ENCODE data around the gene MSL3.

GRCh38 chrX:11725631-11726442 is 32.2 kb upstream of the MSL3 start:
- TF ChIP-seq, protein P1, sequence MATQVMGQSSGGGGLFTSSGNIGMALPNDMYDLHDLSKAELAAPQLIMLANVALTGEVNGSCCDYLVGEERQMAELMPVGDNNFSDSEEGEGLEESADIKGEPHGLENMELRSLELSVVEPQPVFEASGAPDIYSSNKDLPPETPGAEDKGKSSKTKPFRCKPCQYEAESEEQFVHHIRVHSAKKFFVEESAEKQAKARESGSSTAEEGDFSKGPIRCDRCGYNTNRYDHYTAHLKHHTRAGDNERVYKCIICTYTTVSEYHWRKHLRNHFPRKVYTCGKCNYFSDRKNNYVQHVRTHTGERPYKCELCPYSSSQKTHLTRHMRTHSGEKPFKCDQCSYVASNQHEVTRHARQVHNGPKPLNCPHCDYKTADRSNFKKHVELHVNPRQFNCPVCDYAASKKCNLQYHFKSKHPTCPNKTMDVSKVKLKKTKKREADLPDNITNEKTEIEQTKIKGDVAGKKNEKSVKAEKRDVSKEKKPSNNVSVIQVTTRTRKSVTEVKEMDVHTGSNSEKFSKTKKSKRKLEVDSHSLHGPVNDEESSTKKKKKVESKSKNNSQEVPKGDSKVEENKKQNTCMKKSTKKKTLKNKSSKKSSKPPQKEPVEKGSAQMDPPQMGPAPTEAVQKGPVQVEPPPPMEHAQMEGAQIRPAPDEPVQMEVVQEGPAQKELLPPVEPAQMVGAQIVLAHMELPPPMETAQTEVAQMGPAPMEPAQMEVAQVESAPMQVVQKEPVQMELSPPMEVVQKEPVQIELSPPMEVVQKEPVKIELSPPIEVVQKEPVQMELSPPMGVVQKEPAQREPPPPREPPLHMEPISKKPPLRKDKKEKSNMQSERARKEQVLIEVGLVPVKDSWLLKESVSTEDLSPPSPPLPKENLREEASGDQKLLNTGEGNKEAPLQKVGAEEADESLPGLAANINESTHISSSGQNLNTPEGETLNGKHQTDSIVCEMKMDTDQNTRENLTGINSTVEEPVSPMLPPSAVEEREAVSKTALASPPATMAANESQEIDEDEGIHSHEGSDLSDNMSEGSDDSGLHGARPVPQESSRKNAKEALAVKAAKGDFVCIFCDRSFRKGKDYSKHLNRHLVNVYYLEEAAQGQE (IDR thresholded peaks at IDR 0.05; ENCODE audit: borderline replicate concordance): no peak
- TF ChIP-seq CTCF (IDR thresholded peaks at IDR 0.05; ENCODE audit: poor library complexity, severe bottlenecking) (no peak), TAF1 (IDR thresholded peaks at IDR 0.05; ENCODE audit: low read depth) (no peak), EZH2 (IDR thresholded peaks at IDR 0.05; ENCODE audit: borderline replicate concordance, insufficient read depth, low read length, poor library complexity, severe bottlenecking) (no peak)

Data from neural cell (in vitro differentiated cells).